ENCODE results near the gene HIPK2. TPM values are rescaled to one million over a fixed set of nuclear protein-coding genes. Genes with fewer than 3 reads are reported as not detected.

The HIPK2 gene
- polyA plus RNA-seq, 2 donors = 4.2 to 7.8 TPM

DNA sequence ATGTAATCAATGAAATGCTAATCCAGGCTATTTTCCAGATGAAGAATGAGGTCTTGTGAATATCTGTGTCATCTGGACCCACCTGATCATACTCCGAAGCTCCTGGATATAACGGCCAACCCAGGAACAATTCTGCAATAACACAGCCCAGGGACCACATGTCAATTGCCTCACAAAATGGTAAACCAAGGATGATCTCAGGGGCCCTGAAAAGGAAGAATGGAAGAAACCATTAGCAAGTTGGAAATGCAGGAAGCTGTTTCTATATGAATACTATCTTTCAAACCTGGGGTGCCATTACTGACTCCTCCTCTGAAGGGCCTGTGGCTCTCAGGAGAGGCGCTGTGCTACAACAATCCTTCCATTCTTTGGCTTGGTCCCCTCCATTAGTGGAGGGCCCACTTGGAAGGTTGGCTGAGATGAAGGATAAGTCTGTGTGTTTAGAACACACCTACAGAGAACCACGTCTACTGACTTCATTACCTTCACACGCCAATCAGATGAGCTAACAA is 146.2 kb downstream of the HIPK2 start:
- Histone ChIP-seq H3K27ac (ENCODE audit: low read depth in 2 of 2, low read length in 1 of 2) (no peak overlapping the region), H3K9me3 (ENCODE audit: control insufficient read depth in 2 of 2, insufficient read depth in 1 of 2, low read depth in 1 of 2, low read length in 1 of 2) (no peaks in the 10 kb centered on the region), H3K4me1 (ENCODE audit: control insufficient read depth in 2 of 2, insufficient read depth in 2 of 2, low read length in 1 of 2) (no peaks in the 10 kb centered on the region), H3K4me3 (ENCODE audit: low read depth in 1 of 2, low read length in 2 of 2) (no peak overlapping the region), H3K36me3 (ENCODE audit: control insufficient read depth in 2 of 2, insufficient read depth in 2 of 2, low read length in 1 of 2) (peaks cover 9 to 27% of the 10 kb centered on the region in 2 donors), H3K27me3 (ENCODE audit: control insufficient read depth in 1 of 2, insufficient read depth in 2 of 2, low read length in 2 of 2) (no peaks in the 10 kb centered on the region)
- WGBS, 2 donors = 90 to 96% methylated on average over 5 of the region's 5 CpGs

- Histone ChIP-seq H3K4me3 (ENCODE audit: low read depth in 1 of 2, low read length in 2 of 2) (no peak overlapping the region), H3K9me3 (ENCODE audit: control insufficient read depth in 2 of 2, insufficient read depth in 1 of 2, low read depth in 1 of 2, low read length in 1 of 2) (no peaks in the 10 kb centered on the region), H3K27ac (ENCODE audit: low read depth in 2 of 2, low read length in 1 of 2) (no peak overlapping the region), H3K4me1 (ENCODE audit: control insufficient read depth in 2 of 2, insufficient read depth in 2 of 2, low read length in 1 of 2) (no peaks in the 10 kb centered on the region), H3K27me3 (ENCODE audit: control insufficient read depth in 1 of 2, insufficient read depth in 2 of 2, low read length in 2 of 2) (no peaks in the 10 kb centered on the region), H3K36me3 (ENCODE audit: control insufficient read depth in 2 of 2, insufficient read depth in 2 of 2, low read length in 1 of 2) (peaks cover 9 to 28% of the 10 kb centered on the region in 2 donors)
- 90 to 92% methylated on average over 19 of the region's 19 CpGs for WGBS, 2 donors
These were observed 146.9 kb downstream of the HIPK2 start for GRCh38 chr7:139630643-139631519.

DNA sequence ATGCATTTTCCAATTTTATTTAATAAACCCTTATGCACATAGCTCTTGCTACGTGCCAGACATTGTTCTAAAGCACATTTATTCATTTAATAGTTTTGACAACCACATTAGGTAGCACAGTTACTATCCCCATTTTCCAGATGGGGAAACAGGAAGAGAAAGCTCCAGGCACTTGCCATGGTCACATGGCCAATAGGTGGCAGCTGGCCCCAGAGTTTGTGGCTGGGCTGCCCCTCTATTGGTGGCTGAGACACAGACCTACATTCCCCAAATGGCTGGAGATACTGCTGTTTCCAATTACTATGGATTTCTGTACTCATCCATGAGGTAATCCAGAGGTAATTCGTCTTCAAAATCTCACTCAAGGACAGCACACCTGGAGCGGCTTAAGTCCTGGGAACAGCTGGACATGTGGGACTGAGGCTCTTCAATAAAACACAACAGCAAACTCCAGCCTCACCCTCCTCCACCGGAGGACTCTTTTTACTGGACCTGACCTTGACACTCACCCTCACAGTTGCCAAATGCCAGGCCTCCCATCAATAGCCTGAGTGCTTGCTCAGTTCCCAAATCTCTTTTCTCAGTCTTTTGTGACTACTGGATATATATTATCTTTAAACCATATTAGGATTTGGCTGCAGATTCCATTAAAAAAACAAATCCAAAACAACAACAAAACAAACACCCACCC is 148.3 kb downstream of the HIPK2 start:
- WGBS, 2 donors = 84 to 86% methylated on average over 4 of the region's 4 CpGs
- peaks cover 9 to 35% of the 10 kb centered on the region in 2 donors for H3K36me3 ChIP-seq (ENCODE audit: control insufficient read depth in 2 of 2, insufficient read depth in 2 of 2, low read length in 1 of 2)

DNA sequence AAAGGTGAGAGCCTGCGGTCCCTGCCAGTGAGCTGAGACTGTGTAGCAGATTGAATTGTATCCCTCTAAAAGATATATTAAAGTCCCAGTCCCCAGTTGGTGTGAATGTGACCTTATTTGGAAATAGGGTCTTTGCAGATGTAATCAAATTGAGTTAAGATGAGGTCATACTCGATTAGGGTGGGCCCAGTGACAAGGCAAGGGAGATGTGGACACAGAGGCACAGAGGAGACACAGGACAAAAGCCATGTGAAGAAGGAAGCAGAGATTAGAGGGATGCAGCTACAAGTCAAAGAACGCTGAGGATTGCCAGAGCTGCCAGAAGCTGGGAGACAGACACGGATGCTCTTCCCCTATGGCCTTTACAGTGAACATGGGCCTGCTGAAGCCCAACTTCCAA is 150.0 kb downstream of the HIPK2 start:
- Histone ChIP-seq H3K4me1 (ENCODE audit: control insufficient read depth in 2 of 2, insufficient read depth in 2 of 2, low read length in 1 of 2) (no peaks in the 10 kb centered on the region), H3K36me3 (ENCODE audit: control insufficient read depth in 2 of 2, insufficient read depth in 2 of 2, low read length in 1 of 2) (peaks cover 9 to 40% of the 10 kb centered on the region in 2 donors), H3K4me3 (ENCODE audit: low read depth in 1 of 2, low read length in 2 of 2) (no peak overlapping the region), H3K27me3 (ENCODE audit: control insufficient read depth in 1 of 2, insufficient read depth in 2 of 2, low read length in 2 of 2) (no peaks in the 10 kb centered on the region), H3K27ac (ENCODE audit: low read depth in 2 of 2, low read length in 1 of 2) (no peak overlapping the region), H3K9me3 (ENCODE audit: control insufficient read depth in 2 of 2, insufficient read depth in 1 of 2, low read depth in 1 of 2, low read length in 1 of 2) (no peaks in the 10 kb centered on the region)
- WGBS, 2 donors = 83 to 91% methylated on average over 4 of the region's 4 CpGs

More for the DNA sequence above, 148.3 kb downstream of the HIPK2 start:
- H3K27ac ChIP-seq (ENCODE audit: low read depth in 2 of 2, low read length in 1 of 2) = no peak overlapping the region
- no peak overlapping the region for H3K4me3 ChIP-seq (ENCODE audit: low read depth in 1 of 2, low read length in 2 of 2)
- no peaks in the 10 kb centered on the region for H3K4me1 ChIP-seq (ENCODE audit: control insufficient read depth in 2 of 2, insufficient read depth in 2 of 2, low read length in 1 of 2)
- H3K9me3 ChIP-seq (ENCODE audit: control insufficient read depth in 2 of 2, insufficient read depth in 1 of 2, low read depth in 1 of 2, low read length in 1 of 2) = no peaks in the 10 kb centered on the region
- H3K27me3 ChIP-seq (ENCODE audit: control insufficient read depth in 1 of 2, insufficient read depth in 2 of 2, low read length in 2 of 2) = no peaks in the 10 kb centered on the region

GRCh38 chr7:139626817-139627216 is 151.0 kb downstream of the HIPK2 start:
- Histone ChIP-seq H3K4me3 (ENCODE audit: low read depth in 1 of 2, low read length in 2 of 2) (no peak overlapping the region), H3K36me3 (ENCODE audit: control insufficient read depth in 2 of 2, insufficient read depth in 2 of 2, low read length in 1 of 2) (peaks cover 12 to 40% of the 10 kb centered on the region in 2 donors), H3K9me3 (ENCODE audit: control insufficient read depth in 2 of 2, insufficient read depth in 1 of 2, low read depth in 1 of 2, low read length in 1 of 2) (no peaks in the 10 kb centered on the region), H3K27me3 (ENCODE audit: control insufficient read depth in 1 of 2, insufficient read depth in 2 of 2, low read length in 2 of 2) (no peaks in the 10 kb centered on the region), H3K4me1 (ENCODE audit: control insufficient read depth in 2 of 2, insufficient read depth in 2 of 2, low read length in 1 of 2) (no peaks in the 10 kb centered on the region), H3K27ac (ENCODE audit: low read depth in 2 of 2, low read length in 1 of 2) (no peak overlapping the region)
- WGBS, 2 donors = 70 to 86% methylated on average over 1 of the region's 1 CpG

DNA sequence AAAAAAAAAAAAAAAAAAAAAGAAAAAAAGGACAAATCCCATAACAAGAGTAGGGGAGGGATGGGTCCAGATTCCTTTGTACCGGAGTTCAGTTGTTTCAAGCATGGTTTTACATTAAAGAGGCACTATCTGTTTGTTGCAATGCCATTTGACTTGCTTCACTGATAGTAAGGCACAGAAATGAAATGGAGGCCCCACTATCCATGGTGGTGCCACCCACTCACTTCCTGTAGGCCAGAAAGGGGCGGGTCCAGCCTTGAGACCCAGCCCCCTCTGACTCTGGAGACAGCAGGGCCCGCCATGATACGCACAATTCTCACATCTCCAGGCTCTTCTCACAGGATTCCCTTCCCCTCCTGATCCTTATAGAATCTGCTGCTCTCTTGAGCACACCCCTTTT is 154.3 kb downstream of the HIPK2 start:
- Histone ChIP-seq H3K4me1 (ENCODE audit: control insufficient read depth in 2 of 2, insufficient read depth in 2 of 2, low read length in 1 of 2) (no peaks in the 10 kb centered on the region), H3K27me3 (ENCODE audit: control insufficient read depth in 1 of 2, insufficient read depth in 2 of 2, low read length in 2 of 2) (no peaks in the 10 kb centered on the region), H3K36me3 (ENCODE audit: control insufficient read depth in 2 of 2, insufficient read depth in 2 of 2, low read length in 1 of 2) (peaks cover 12 to 28% of the 10 kb centered on the region in 2 donors), H3K4me3 (ENCODE audit: low read depth in 1 of 2, low read length in 2 of 2) (no peak overlapping the region), H3K27ac (ENCODE audit: low read depth in 2 of 2, low read length in 1 of 2) (no peak overlapping the region), H3K9me3 (ENCODE audit: control insufficient read depth in 2 of 2, insufficient read depth in 1 of 2, low read depth in 1 of 2, low read length in 1 of 2) (no peaks in the 10 kb centered on the region)
- 95 to 97% methylated on average over 4 of the region's 4 CpGs for WGBS, 2 donors

DNA sequence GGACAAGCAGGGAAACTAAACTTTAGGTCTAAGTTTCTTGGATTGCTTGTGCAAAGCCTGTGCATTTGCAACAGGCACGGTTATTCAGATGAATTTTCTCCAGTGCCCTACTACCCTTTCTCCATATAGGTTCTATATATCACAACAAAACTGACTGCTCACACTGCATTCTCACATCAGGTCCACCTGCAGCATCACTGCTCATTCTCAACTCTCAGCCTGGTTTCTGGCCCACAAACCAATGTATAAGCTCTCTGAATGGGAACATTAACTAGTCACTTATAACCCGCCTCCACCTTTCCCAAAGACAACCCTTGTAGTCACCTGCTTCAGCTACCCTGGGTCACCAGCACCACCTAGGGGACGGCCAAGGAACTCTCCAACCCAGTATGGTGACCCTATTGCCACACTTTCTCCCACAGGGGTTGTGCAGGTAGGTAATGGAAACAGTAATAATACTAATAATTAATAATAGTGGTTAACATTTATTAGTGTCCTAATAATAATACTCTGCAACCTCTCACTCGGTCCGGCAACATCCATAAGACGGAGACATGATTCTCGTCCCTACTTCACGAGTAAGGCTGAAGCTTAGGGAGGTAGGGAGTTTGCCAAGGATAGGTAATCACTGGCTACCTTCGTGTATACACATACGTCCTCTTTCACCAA is 157.0 kb downstream of the HIPK2 start:
- WGBS, 2 donors = 83 to 87% methylated on average over 10 of the region's 10 CpGs
- no peaks in the 10 kb centered on the region for H3K9me3 ChIP-seq (ENCODE audit: control insufficient read depth in 2 of 2, insufficient read depth in 1 of 2, low read depth in 1 of 2, low read length in 1 of 2)
- H3K4me3 ChIP-seq (ENCODE audit: low read depth in 1 of 2, low read length in 2 of 2) = no peak overlapping the region
- H3K27me3 ChIP-seq (ENCODE audit: control insufficient read depth in 1 of 2, insufficient read depth in 2 of 2, low read length in 2 of 2) = no peaks in the 10 kb centered on the region
- H3K4me1 ChIP-seq (ENCODE audit: control insufficient read depth in 2 of 2, insufficient read depth in 2 of 2, low read length in 1 of 2) = no peaks in the 10 kb centered on the region
- no peak overlapping the region for H3K27ac ChIP-seq (ENCODE audit: low read depth in 2 of 2, low read length in 1 of 2)
- H3K36me3 ChIP-seq (ENCODE audit: control insufficient read depth in 2 of 2, insufficient read depth in 2 of 2, low read length in 1 of 2) = peaks cover 12 to 22% of the 10 kb centered on the region in 2 donors

DNA sequence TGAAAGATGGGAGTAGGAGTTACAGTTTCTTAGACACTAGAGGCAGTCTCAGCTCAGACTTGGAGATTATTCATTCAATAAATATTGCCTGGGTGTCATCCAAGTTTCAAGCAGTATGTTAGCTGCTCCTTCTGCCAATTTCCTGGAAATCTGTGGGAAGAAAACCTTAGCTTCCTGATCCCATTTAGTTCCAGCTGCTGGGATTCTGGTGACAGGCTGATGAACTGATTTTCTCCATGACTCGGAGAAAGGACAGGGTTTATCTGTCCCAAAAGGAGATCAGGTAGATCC is 158.5 kb downstream of the HIPK2 start:
- Histone ChIP-seq H3K9me3 (ENCODE audit: control insufficient read depth in 2 of 2, insufficient read depth in 1 of 2, low read depth in 1 of 2, low read length in 1 of 2) (no peaks in the 10 kb centered on the region), H3K4me3 (ENCODE audit: low read depth in 1 of 2, low read length in 2 of 2) (no peak overlapping the region), H3K27ac (ENCODE audit: low read depth in 2 of 2, low read length in 1 of 2) (no peak overlapping the region), H3K36me3 (ENCODE audit: control insufficient read depth in 2 of 2, insufficient read depth in 2 of 2, low read length in 1 of 2) (peaks cover 12 to 14% of the 10 kb centered on the region in 2 donors), H3K4me1 (ENCODE audit: control insufficient read depth in 2 of 2, insufficient read depth in 2 of 2, low read length in 1 of 2) (no peaks in the 10 kb centered on the region), H3K27me3 (ENCODE audit: control insufficient read depth in 1 of 2, insufficient read depth in 2 of 2, low read length in 2 of 2) (no peaks in the 10 kb centered on the region)
- 70 to 77% methylated on average over 1 of the region's 1 CpG for WGBS, 2 donors

GRCh38 chr7:139618482-139619366 is 159.1 kb downstream of the HIPK2 start:
- Histone ChIP-seq H3K9me3 (ENCODE audit: control insufficient read depth in 2 of 2, insufficient read depth in 1 of 2, low read depth in 1 of 2, low read length in 1 of 2) (no peaks in the 10 kb centered on the region), H3K27ac (ENCODE audit: low read depth in 2 of 2, low read length in 1 of 2) (no peak overlapping the region), H3K4me1 (ENCODE audit: control insufficient read depth in 2 of 2, insufficient read depth in 2 of 2, low read length in 1 of 2) (no peaks in the 10 kb centered on the region), H3K4me3 (ENCODE audit: low read depth in 1 of 2, low read length in 2 of 2) (no peak overlapping the region), H3K27me3 (ENCODE audit: control insufficient read depth in 1 of 2, insufficient read depth in 2 of 2, low read length in 2 of 2) (no peaks in the 10 kb centered on the region), H3K36me3 (ENCODE audit: control insufficient read depth in 2 of 2, insufficient read depth in 2 of 2, low read length in 1 of 2) (peaks cover 17 to 18% of the 10 kb centered on the region in 2 donors)
- WGBS, 2 donors = 85% methylated on average over 10 of the region's 10 CpGs

Data from esophagus (tissue), 2 donors.